Stomach (tissue), 4 donors: ENCODE results near the gene PRRT4.

Experiments used
- POLR2AphosphoS5 ChIP-seq, 3 donors: sonication (generic); formaldehyde crosslinking; IDR thresholded peaks; one replicate each; pipeline ENCODE4 v1.6.1; 2016; ENCODE audit warnings: antibody characterized with exemption in 3 of 3
- TF ChIP-seq, protein P1 (sequence below), 7 experiments: fragments of 450-650 bp in 4 of 7; fragments of 200-600 bp in 3 of 7; sonication (generic) in 3 of 7; IDR thresholded peaks; one replicate each; pipeline ENCODE4 v1.5.1; 2016 to 2019; ENCODE audit warnings: antibody characterized with exemption in 7 of 7, control low read depth in 2 of 7, mild to moderate bottlenecking in 1 of 7

DNA sequence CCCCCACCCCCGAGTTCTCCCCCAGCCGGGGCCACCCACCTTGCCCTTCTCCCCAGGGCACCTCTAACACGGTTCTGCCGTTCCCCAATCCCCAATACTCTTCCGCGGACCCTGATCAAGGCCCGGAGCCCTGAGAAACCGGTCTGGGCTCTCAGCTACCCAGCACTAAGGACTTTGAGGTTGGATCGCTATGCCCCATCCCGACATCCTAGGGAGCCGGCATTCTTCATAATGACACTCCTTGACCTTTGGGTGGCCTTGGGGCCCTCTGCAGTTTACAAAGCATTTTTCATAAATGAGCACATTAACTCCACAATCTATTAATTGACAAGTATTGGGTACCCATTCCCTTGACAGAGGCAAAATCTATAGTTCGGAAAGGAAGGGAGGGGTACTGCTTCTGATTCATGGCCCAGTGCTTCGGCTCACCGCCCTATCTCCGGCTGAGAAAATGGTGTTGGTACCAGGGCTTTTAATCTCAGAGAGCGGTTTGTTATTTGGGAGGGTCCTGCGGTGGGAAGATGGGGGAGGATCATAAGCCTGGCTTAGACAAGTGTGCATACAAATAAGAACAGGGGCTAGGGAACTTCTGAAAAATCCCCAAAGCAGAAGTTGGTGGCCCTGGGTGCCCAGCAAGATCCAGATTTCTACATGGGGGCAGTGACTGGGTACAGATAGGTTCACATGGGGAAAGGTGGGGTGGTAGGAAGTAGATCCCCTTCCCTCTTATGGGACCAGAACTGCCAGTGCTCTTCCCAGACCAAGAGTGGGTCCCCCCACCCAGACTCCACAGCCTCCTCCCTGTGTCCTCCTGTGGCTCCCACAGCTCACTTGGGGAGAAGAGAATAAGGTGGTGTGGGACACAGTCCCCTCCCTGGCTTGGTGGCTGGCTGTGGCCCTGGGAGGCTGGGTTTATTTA lies 45.1 kb upstream of the PRRT4 start:
- TF ChIP-seq, protein P1, sequence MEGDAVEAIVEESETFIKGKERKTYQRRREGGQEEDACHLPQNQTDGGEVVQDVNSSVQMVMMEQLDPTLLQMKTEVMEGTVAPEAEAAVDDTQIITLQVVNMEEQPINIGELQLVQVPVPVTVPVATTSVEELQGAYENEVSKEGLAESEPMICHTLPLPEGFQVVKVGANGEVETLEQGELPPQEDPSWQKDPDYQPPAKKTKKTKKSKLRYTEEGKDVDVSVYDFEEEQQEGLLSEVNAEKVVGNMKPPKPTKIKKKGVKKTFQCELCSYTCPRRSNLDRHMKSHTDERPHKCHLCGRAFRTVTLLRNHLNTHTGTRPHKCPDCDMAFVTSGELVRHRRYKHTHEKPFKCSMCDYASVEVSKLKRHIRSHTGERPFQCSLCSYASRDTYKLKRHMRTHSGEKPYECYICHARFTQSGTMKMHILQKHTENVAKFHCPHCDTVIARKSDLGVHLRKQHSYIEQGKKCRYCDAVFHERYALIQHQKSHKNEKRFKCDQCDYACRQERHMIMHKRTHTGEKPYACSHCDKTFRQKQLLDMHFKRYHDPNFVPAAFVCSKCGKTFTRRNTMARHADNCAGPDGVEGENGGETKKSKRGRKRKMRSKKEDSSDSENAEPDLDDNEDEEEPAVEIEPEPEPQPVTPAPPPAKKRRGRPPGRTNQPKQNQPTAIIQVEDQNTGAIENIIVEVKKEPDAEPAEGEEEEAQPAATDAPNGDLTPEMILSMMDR (IDR thresholded peaks at IDR 0.05), result no peak
- TF ChIP-seq POLR2AphosphoS5 (IDR thresholded peaks at IDR 0.05), result no peak
